ENCODE data around the gene STAG1. TPM values are rescaled to one million over a fixed set of nuclear protein-coding genes. Genes with fewer than 3 reads are reported as not detected.
"Not testable (repeated sequence)": the region's sequence is repeated elsewhere in the genome, so short reads cannot be mapped to it uniquely, and the experiment has no call there.

STAG1 gene
- total RNA-seq, 4 donors from 2014 or later: 39.3 to 53.3 (median 51.3) TPM

DNA sequence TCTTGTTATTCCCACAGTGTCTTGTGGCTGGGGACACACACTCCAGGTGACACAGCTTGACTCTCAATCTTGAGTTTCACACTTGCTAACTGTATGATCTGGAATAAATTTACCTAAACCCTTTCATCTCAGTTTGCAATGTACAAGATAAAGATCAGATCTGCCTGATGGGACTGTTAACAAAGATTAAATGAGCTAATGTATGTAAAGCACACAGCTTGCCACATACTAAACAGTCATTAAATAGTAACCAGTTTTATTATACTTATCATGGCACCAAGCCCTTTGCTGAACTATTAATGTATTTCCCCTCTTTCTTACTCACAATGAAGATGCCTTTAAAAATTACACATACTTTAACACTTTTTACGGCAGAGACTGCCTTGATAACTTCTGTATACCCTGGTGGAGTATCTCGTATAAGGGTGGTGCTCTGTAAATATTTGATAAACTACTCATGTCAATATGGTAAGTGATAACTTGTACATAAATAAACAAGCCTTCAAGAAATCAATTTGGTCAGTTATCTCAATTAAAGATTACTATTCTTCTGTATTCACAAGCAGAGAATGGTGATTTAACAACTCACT lies 184.5 kb downstream of the STAG1 start:
- H3K27me3 ChIP-seq: no peaks in the 10 kb centered on the region
- no peak for TF ChIP-seq EP300 (IDR thresholded peaks at IDR 0.05)
- TF ChIP-seq, protein P1, sequence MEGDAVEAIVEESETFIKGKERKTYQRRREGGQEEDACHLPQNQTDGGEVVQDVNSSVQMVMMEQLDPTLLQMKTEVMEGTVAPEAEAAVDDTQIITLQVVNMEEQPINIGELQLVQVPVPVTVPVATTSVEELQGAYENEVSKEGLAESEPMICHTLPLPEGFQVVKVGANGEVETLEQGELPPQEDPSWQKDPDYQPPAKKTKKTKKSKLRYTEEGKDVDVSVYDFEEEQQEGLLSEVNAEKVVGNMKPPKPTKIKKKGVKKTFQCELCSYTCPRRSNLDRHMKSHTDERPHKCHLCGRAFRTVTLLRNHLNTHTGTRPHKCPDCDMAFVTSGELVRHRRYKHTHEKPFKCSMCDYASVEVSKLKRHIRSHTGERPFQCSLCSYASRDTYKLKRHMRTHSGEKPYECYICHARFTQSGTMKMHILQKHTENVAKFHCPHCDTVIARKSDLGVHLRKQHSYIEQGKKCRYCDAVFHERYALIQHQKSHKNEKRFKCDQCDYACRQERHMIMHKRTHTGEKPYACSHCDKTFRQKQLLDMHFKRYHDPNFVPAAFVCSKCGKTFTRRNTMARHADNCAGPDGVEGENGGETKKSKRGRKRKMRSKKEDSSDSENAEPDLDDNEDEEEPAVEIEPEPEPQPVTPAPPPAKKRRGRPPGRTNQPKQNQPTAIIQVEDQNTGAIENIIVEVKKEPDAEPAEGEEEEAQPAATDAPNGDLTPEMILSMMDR (IDR thresholded peaks at IDR 0.05): no peak
- TF ChIP-seq POLR2AphosphoS5 (IDR thresholded peaks at IDR 0.05): no peak
- TF ChIP-seq POLR2A (IDR thresholded peaks at IDR 0.05): no peak
- 89 to 92% methylated on average over 2 of the region's 2 CpGs for WGBS, 2 donors (ENCODE audit: low coverage in 1 of 2)
- H3K27ac ChIP-seq: no peak overlapping the region
- H3K36me3 ChIP-seq: no peaks in the 10 kb centered on the region
- no peaks in the 10 kb centered on the region for H3K4me1 ChIP-seq
- no peak for ATAC-seq
- H3K4me3 ChIP-seq: no peak overlapping the region
- no peaks in the 10 kb centered on the region for H3K9me3 ChIP-seq

DNA sequence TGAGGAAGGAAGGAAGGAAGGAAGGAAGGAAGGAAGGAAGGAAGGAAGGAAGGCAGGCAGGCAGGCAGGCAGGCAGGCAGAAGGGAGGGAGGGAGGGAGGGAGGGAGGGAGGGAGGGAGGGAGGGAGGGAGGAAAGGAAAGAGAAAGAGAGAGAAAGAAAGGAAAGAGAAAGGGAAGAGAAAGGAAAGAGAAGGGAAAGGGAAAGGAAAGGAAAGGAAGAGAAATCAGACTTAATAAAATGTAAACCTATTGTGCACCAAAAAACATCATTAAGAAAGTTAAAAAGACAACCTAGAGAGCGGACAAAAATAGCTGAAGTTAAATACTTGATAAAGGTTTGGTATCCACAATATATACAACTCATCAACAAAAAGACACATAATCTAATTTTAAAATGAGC lies 187.2 kb downstream of the STAG1 start:
- ATAC-seq: not testable (repeated sequence)

DNA sequence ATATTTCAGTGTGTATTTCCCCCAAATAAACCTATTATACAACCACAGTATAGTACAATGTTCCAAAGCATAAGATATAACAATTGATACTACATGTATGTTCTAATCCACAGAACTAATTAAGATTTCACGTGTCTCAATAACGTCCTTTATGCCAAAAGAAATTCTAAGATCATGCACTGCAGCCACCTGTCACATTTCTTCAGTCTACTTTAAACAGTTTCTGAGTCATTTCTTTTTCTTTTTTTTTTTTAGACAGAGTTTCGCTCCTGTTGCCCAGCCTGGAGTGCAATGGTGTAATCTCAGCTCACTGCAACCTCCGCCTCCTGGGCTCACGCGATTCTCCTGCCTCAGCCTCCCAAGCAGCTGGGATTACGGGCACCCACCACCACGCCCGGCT lies 190.2 kb downstream of the STAG1 start:
- H3K4me3 ChIP-seq: no peak overlapping the region

More for the DNA sequence above, 187.2 kb downstream of the STAG1 start:
- not testable (repeated sequence) for H3K4me1 ChIP-seq, H3K36me3 ChIP-seq, H3K4me3 ChIP-seq, H3K27me3 ChIP-seq, H3K9me3 ChIP-seq, H3K27ac ChIP-seq
- WGBS, 2 donors (ENCODE audit: low coverage in 1 of 2): 100% methylated on average over 1 of the region's 1 CpG; no CpG with 5 or more reads in 1 of the 2 donors

DNA sequence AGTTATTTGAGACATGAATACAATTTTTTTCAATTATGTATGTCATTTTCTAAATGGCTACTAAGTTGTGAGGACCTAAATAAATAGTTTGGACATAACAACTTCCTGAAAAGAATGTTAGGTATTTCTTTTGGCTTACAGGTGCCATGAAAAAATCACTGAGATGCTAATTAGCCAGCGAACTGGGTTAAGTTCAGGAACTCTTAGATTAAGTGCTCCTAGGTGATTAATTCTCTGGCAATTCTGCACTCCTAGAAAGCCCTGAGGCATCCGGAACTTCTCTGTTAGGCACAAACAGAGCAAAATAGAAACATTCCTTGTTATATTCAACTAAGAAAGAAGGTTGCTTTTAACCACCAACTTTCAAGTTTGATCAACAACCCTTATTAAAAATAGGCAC lies 192.3 kb downstream of the STAG1 start:
- H3K27ac ChIP-seq: no peak overlapping the region
- WGBS, 2 donors (ENCODE audit: low coverage in 1 of 2): 61 to 91% methylated on average over 2 of the region's 2 CpGs
- ATAC-seq: no peak
- no peaks in the 10 kb centered on the region for H3K27me3 ChIP-seq
- H3K4me1 ChIP-seq: no peaks in the 10 kb centered on the region
- TF ChIP-seq EP300 (IDR thresholded peaks at IDR 0.05): no peak
- TF ChIP-seq, protein P1 (IDR thresholded peaks at IDR 0.05): no peak
- no peak for TF ChIP-seq POLR2A (IDR thresholded peaks at IDR 0.05)
- no peak for TF ChIP-seq POLR2AphosphoS5 (IDR thresholded peaks at IDR 0.05)
- H3K4me3 ChIP-seq: no peak overlapping the region
- H3K36me3 ChIP-seq: no peaks in the 10 kb centered on the region
- H3K9me3 ChIP-seq: no peaks in the 10 kb centered on the region

More for the DNA sequence above, 190.2 kb downstream of the STAG1 start:
- TF ChIP-seq POLR2A (IDR thresholded peaks at IDR 0.05) (no peak), POLR2AphosphoS5 (IDR thresholded peaks at IDR 0.05) (no peak), EP300 (IDR thresholded peaks at IDR 0.05) (no peak)
- TF ChIP-seq, protein P1 (IDR thresholded peaks at IDR 0.05): no peak
- Histone ChIP-seq H3K36me3 (no peaks in the 10 kb centered on the region), H3K27me3 (no peaks in the 10 kb centered on the region), H3K4me1 (no peaks in the 10 kb centered on the region), H3K9me3 (no peaks in the 10 kb centered on the region), H3K27ac (no peak overlapping the region)
- 82 to 89% methylated on average over 5 to 9 of the region's 9 CpGs for WGBS, 2 donors (ENCODE audit: low coverage in 1 of 2)
- no peak for ATAC-seq

DNA sequence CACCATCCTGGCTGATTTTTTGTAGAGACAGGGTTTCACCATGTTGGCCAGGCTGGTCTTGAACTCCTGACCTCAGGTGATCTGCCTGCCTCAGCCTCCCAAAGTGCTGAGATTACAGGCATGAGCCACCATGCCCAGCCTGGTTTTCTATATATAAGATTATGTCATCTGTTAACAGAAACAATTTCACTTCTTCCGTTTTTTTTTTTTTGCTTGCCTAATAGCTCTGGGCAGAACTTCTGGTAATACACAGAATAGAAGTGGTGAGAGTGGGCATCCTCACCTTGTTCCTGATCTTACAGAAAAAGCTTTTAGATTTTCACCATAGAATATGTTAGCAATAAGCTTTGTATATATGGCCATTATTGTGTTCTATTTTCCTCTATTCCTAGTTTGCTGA lies 202.7 kb downstream of the STAG1 start:
- H3K36me3 ChIP-seq, H3K4me1 ChIP-seq, H3K27ac ChIP-seq, H3K9me3 ChIP-seq, H3K27me3 ChIP-seq, ATAC-seq, H3K4me3 ChIP-seq: not testable (repeated sequence)
- WGBS, 2 donors (ENCODE audit: low coverage in 1 of 2): 58 to 82% methylated on average over 1 of the region's 1 CpG

DNA sequence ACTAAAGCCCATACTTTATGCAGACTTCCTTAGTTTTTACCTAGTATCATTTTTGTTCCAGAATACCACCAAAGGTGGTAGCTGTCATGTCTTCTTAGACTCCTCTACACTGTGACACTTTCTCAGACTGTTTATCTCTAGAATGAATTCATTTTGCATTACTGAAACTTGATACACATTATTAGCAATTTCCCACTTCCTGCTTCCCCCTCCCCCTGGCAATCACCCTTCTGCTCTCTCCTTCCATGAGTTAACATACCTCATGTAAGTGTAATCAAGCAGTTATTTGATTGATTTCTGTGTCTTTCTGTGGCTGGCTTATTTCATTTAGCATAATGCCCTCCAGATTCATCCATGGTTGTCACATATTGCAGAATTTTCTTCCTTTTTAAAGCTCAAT lies 204.9 kb downstream of the STAG1 start:
- H3K27me3 ChIP-seq: no peaks in the 10 kb centered on the region
- no peak overlapping the region for H3K4me3 ChIP-seq
- ATAC-seq: no peak
- H3K36me3 ChIP-seq: no peaks in the 10 kb centered on the region
- no peaks in the 10 kb centered on the region for H3K4me1 ChIP-seq
- TF ChIP-seq, protein P1 (IDR thresholded peaks at IDR 0.05): no peak
- no peak for TF ChIP-seq POLR2AphosphoS5 (IDR thresholded peaks at IDR 0.05)
- no peaks in the 10 kb centered on the region for H3K9me3 ChIP-seq
- no peak overlapping the region for H3K27ac ChIP-seq
